GM19438 (cell line): ENCODE data around the gene CAV1.

Source experiments
- ATAC-seq: cut with Tn5 transposase; IDR thresholded peaks from one replicate; pipeline ENCODE4 v1.9.1; 2021; ENCODE audit warnings: low read depth; ENCODE audit not compliant: unreplicated experiment

Gene CAV1

GRCh38 chr7:116528008-116528789, 3.4 kb downstream of the CAV1 start:
- no peak for ATAC-seq

- no peak for ATAC-seq
Measured at GRCh38 chr7:116529250-116529649, 4.4 kb downstream of the CAV1 start.

GRCh38 chr7:116530107-116530820, 5.4 kb downstream of the CAV1 start:
- ATAC-seq, result no peak

GRCh38 chr7:116532102-116532688, 7.4 kb downstream of the CAV1 start:
- no peak for ATAC-seq

GRCh38 chr7:116534790-116535189, 10.0 kb downstream of the CAV1 start:
- no peak for ATAC-seq

GRCh38 chr7:116535416-116535815, 10.6 kb downstream of the CAV1 start:
- no peak for ATAC-seq

- ATAC-seq, result no peak
Measured at GRCh38 chr7:116538138-116538537, 13.3 kb downstream of the CAV1 start.

GRCh38 chr7:116539879-116540278, 15.0 kb downstream of the CAV1 start:
- no peak for ATAC-seq

- ATAC-seq, result no peak
Measured at GRCh38 chr7:116540743-116541142, 15.9 kb downstream of the CAV1 start.

- no peak for ATAC-seq
Measured at GRCh38 chr7:116541951-116542350, 17.1 kb downstream of the CAV1 start.

- ATAC-seq, result no peak
Measured at GRCh38 chr7:116542618-116543017, 17.8 kb downstream of the CAV1 start.

- ATAC-seq, result no peak
Measured at GRCh38 chr7:116543664-116544063, 18.8 kb downstream of the CAV1 start.

GRCh38 chr7:116544487-116544886, 19.7 kb downstream of the CAV1 start:
- ATAC-seq, result no peak

GRCh38 chr7:116545411-116545993, 20.7 kb downstream of the CAV1 start:
- no peak for ATAC-seq

- ATAC-seq, result no peak
Measured at GRCh38 chr7:116546054-116546453, 21.2 kb downstream of the CAV1 start.

GRCh38 chr7:116546916-116547315, 22.1 kb downstream of the CAV1 start:
- ATAC-seq, result no peak

GRCh38 chr7:116547347-116547746, 22.5 kb downstream of the CAV1 start:
- no peak for ATAC-seq

- ATAC-seq, result peak; percentile 79
Measured at GRCh38 chr7:116548506-116548905, 23.7 kb downstream of the CAV1 start.

- no peak for ATAC-seq
Measured at GRCh38 chr7:116549370-116549769, 24.5 kb downstream of the CAV1 start.

- ATAC-seq, result no peak
Measured at GRCh38 chr7:116551692-116552091, 26.9 kb downstream of the CAV1 start.

- no peak for ATAC-seq
Measured at GRCh38 chr7:116552602-116553001, 27.8 kb downstream of the CAV1 start.
